SK-N-MC (cell line): ENCODE data around the gene RAMAC.
"Not testable (repeated sequence)": the region's sequence is repeated elsewhere in the genome, so short reads cannot be mapped to it uniquely, and the experiment has no call there.

Source experiments
- DNase-seq: peaks from one replicate; pipeline ENCODE4 v3.0.0-alpha.2; 2011; ENCODE audit warnings: low read depth, low spot score
- H3K27ac ChIP-seq: fragments of 200-600 bp; sonication (generic); 2 replicates; pipeline ENCODE4 v1.5.1; 2016; ENCODE audit warnings: mixed run types
- H3K36me3 ChIP-seq: fragments of 200-600 bp; sonication (generic); 2 replicates; pipeline ENCODE4 v1.6.1; 2017; ENCODE audit warnings: antibody characterized with exemption, low read length, mixed read lengths; ENCODE audit not compliant: insufficient read depth
- H3K4me3 ChIP-seq: fragments of 200-600 bp; sonication (generic); 2 replicates; pipeline ENCODE4 v1.5.1; 2016
- H3K9ac ChIP-seq: fragments of 200-600 bp; sonication (generic); 2 replicates; pipeline ENCODE4 v1.8.0; 2017; ENCODE audit warnings: mixed run types, mixed read lengths; ENCODE audit not compliant: insufficient read length
- H3K9me3 ChIP-seq: fragments of 200-600 bp; sonication (generic); 2 replicates; pipeline ENCODE4 v1.6.1; 2017; ENCODE audit warnings: low read depth, mild to moderate bottlenecking, antibody characterized with exemption, low read length, moderate library complexity, mixed read lengths
- EZH2 ChIP-seq: fragments of 200-600 bp; sonication (generic); IDR thresholded peaks from one replicate; pipeline ENCODE4 v1.6.1; 2017; ENCODE audit warnings: antibody characterized with exemption
- FOXP2 ChIP-seq: optimal IDR thresholded peaks from 2 replicates; pipeline ENCODE3; 2011; ENCODE audit warnings: mild to moderate bottlenecking, moderate library complexity; ENCODE audit not compliant: insufficient read depth; ENCODE audit errors: extremely low read length, control extremely low read depth
- POLR2AphosphoS5 ChIP-seq: IDR thresholded peaks from 2 replicates; pipeline ENCODE4 v1.6.1; 2012; ENCODE audit warnings: mild to moderate bottlenecking, low read depth, low read length, borderline replicate concordance

The RAMAC gene

GRCh38 chr15:83016906-83017305, 30.9 kb downstream of the RAMAC start:
- H3K27ac ChIP-seq: no peak overlapping the region
- no peak overlapping the region for H3K4me3 ChIP-seq
- DNase-seq: no peak
- no peak for TF ChIP-seq POLR2AphosphoS5
- TF ChIP-seq EZH2: no peak
- no peak for TF ChIP-seq FOXP2
- no peaks in the 10 kb centered on the region for H3K9me3 ChIP-seq
- H3K36me3 ChIP-seq: peaks cover 40% of the 10 kb centered on the region
- no peak overlapping the region for H3K9ac ChIP-seq

DNA sequence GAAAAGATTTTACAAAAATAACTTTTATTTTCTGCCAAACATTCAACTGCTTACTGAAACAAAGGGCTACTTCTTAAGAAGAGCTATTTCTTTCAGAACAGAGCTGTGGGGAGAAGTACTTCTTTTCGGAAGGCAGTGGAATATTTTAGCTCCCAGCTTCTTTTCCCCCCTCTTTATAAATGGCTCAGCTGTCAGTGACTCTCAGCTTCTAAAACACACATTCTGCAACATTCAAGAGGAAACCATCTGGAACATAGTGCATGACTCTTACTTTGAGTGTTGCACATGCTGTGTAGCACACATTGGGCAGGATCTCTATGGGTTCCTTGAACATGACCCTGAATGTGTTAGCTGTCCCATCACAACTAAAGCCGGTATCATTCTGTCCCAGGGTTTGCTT, 32.4 kb downstream of the RAMAC start:
- TF ChIP-seq EZH2: no peak
- TF ChIP-seq FOXP2: no peak
- no peak for TF ChIP-seq POLR2AphosphoS5
- DNase-seq: no peak
- no peak overlapping the region for H3K9ac ChIP-seq
- peaks cover 40% of the 10 kb centered on the region for H3K36me3 ChIP-seq
- H3K4me3 ChIP-seq: no peak overlapping the region
- H3K9me3 ChIP-seq: no peaks in the 10 kb centered on the region
- H3K27ac ChIP-seq: no peak overlapping the region

DNA sequence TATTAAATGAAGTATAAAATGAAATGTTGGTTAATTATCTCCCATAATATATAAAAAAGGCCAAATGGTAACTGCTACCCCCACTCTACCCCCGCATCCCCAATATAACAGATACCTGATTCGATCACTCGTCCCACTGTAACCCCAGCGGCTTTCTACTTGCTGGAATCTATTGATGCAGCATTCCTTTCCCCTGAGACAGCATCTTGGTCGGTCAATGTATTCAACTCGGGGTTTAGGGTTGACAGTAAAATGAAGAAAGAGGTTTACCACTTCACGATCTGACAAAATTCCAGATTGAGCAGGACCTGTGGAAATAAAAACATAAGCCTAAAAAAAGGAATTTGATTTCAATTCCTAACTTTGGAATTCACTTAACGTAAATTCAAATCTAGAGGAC, 44.0 kb downstream of the RAMAC start:
- Histone ChIP-seq H3K9me3 (no peaks in the 10 kb centered on the region), H3K4me3 (no peak overlapping the region), H3K9ac (no peak overlapping the region), H3K27ac (no peak overlapping the region), H3K36me3 (peaks cover 39% of the 10 kb centered on the region)
- DNase-seq: no peak
- no peak for TF ChIP-seq FOXP2
- no peak for TF ChIP-seq POLR2AphosphoS5
- no peak for TF ChIP-seq EZH2

- H3K36me3 ChIP-seq: peaks cover 41% of the 10 kb centered on the region
- not testable (repeated sequence) for DNase-seq, H3K9ac ChIP-seq, H3K9me3 ChIP-seq, H3K4me3 ChIP-seq, H3K27ac ChIP-seq
Measured at GRCh38 chr15:83031234-83031633, 45.2 kb downstream of the RAMAC start.

GRCh38 chr15:83036253-83036652, 50.2 kb downstream of the RAMAC start:
- Histone ChIP-seq H3K9ac (no peak overlapping the region), H3K36me3 (peaks cover 61% of the 10 kb centered on the region), H3K9me3 (peaks cover 3% of the 10 kb centered on the region; the same call in 1 of the 2 replicates), H3K4me3 (no peak overlapping the region), H3K27ac (no peak overlapping the region)
- TF ChIP-seq POLR2AphosphoS5 (no peak), FOXP2 (no peak), EZH2 (no peak)
- DNase-seq: no peak

GRCh38 chr15:83039206-83039605, 53.2 kb downstream of the RAMAC start:
- peaks cover 3% of the 10 kb centered on the region; the same call in 1 of the 2 replicates for H3K9me3 ChIP-seq
- H3K36me3 ChIP-seq: peaks cover 73% of the 10 kb centered on the region
- DNase-seq: no peak
- TF ChIP-seq FOXP2 (no peak), POLR2AphosphoS5 (no peak), EZH2 (no peak)
- H3K9ac ChIP-seq: no peak overlapping the region
- H3K27ac ChIP-seq: no peak overlapping the region
- no peak overlapping the region for H3K4me3 ChIP-seq
